SH-SY5Y (cell line): ENCODE results near the gene EIF3CL.
"Not testable (repeated sequence)": the region's sequence is repeated elsewhere in the genome, so short reads cannot be mapped to it uniquely, and the experiment has no call there.

Experiments used
- GATA2 ChIP-seq: IDR thresholded peaks from 2 replicates; pipeline ENCODE4 v1.6.1; 2011; ENCODE audit warnings: mild to moderate bottlenecking, low read depth, low read length
- GATA3 ChIP-seq: IDR thresholded peaks from 2 replicates; pipeline ENCODE4 v1.6.1; 2011; ENCODE audit warnings: low read depth, mild to moderate bottlenecking, low read length, moderate library complexity

DNA sequence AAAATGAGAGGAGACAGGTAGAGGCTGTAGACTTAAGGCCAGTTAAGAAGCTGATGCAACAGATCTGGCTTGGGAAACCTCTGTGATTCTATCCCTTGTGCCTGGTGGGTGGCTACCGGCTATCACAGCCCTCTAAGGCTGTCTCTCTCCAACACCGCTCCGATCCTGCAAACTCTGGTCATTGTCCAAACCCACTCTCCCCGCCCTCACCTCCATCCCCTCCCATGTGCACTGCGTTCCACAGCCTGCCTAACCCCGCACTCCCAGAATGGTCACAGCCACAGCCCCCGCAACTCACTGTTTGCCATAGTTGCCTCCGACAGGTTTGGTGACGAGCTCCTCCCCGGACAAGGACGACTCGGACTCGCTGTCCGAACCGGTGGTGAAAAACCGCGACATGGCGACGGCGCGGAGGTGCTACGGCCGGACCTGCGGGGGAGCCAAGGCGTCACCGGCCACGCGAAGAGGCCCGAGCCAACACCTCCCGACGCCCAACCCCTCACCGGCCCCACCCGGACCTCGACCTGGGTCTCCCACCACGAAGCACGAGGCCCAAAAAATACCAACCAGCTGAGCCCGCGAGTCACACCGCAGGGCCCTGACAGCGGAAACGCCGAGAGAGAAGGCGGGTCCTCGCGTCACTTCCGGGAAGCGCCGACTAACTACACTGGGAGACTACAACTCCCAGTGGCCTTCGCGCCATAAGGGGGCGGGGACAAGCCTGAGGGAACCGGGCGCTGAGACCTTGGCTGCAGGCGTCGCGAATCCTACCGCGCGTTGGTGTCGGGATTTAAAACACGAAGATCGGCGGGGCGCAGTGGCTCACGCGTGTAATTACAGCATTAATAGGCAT, at the start of gene EIF3CL:
- not testable (repeated sequence) for TF ChIP-seq GATA3, GATA2
